NK-92 (cell line): ENCODE measurements around the gene GUCY2D.
"Not testable (repeated sequence)": the region's sequence is repeated elsewhere in the genome, so short reads cannot be mapped to it uniquely, and the experiment has no call there.

Experiments
- DNase-seq: peaks from one replicate; lab custom pipeline; 2025; ENCODE audit not compliant: unreplicated experiment; lab: John Stamatoyannopoulos, UW

The GUCY2D gene

GRCh38 chr17:8016632-8017424 is 14.4 kb downstream of the GUCY2D start:
- no peak for DNase-seq

GRCh38 chr17:8018436-8018835 is 16.0 kb downstream of the GUCY2D start:
- DNase-seq = no peak

GRCh38 chr17:8019166-8019565 is 16.8 kb downstream of the GUCY2D start:
- no peak for DNase-seq

- no peak for DNase-seq
Observed at GRCh38 chr17:8019665-8020650, 17.5 kb downstream of the GUCY2D start.

GRCh38 chr17:8020776-8021564 is 18.6 kb downstream of the GUCY2D start:
- DNase-seq = no peak

GRCh38 chr17:8021565-8022359 is 19.3 kb downstream of the GUCY2D start:
- no peak for DNase-seq

GRCh38 chr17:8022360-8023003 is 20.1 kb downstream of the GUCY2D start:
- no peak for DNase-seq

- DNase-seq = not testable (repeated sequence)
Observed at GRCh38 chr17:8024161-8024560, 21.7 kb downstream of the GUCY2D start.

GRCh38 chr17:8025176-8025911 is 22.9 kb downstream of the GUCY2D start:
- DNase-seq = no peak

- no peak for DNase-seq
Observed at GRCh38 chr17:8029121-8029520, 26.7 kb downstream of the GUCY2D start.

- no peak for DNase-seq
Observed at GRCh38 chr17:8031261-8031661, 28.8 kb downstream of the GUCY2D start.

- DNase-seq = no peak
Observed at GRCh38 chr17:8031950-8032349, 29.5 kb downstream of the GUCY2D start.

- no peak for DNase-seq
Observed at GRCh38 chr17:8032442-8032841, 30.0 kb downstream of the GUCY2D start.

GRCh38 chr17:8038954-8039610 is 36.7 kb downstream of the GUCY2D start, which contains the start of gene ALOX15B:
ALOX15B (plus strand) TSS chr17:8039059; CDS start chr17:8039156, 97 bp downstream.
- no peak for DNase-seq

GRCh38 chr17:8039611-8040168 is 37.3 kb downstream of the GUCY2D start:
- no peak for DNase-seq

- no peak for DNase-seq
Observed at GRCh38 chr17:8041249-8041928, 39.0 kb downstream of the GUCY2D start.

GRCh38 chr17:8041979-8042378 is 39.6 kb downstream of the GUCY2D start:
- DNase-seq = no peak
